AG04450 (cell line): ENCODE results near the gene HPS5. TPM values are rescaled to one million over a fixed set of nuclear protein-coding genes. Genes with fewer than 3 reads are reported as not detected.
"Not testable (repeated sequence)": the region's sequence is repeated elsewhere in the genome, so short reads cannot be mapped to it uniquely, and the experiment has no call there.

Experiments used
- CTCF ChIA-PET: fragments of 300-600, 350-600 bp; formaldehyde crosslinking; extraction: SDS; loops from one replicate; lab custom pipeline; 2022; ENCODE audit warnings: antibody characterized with exemption, inconsistent platforms; lab: Charles Lee
- POLR2A ChIA-PET: fragments of 350-600 bp; formaldehyde crosslinking; extraction: SDS; loops from one replicate; lab custom pipeline; 2021; ENCODE audit warnings: antibody characterized with exemption, inconsistent platforms; lab: Yijun Ruan, JAX
- DNase-seq: peaks from one replicate; pipeline ENCODE4 v3.0.0-alpha.2; 2011; ENCODE audit warnings: low read depth, low spot score
- H3K27ac ChIP-seq: one replicate; pipeline ENCODE4 v1.5.1; 2012; ENCODE audit warnings: low read depth, low read length, control low read depth
- H3K27me3 ChIP-seq: one replicate; pipeline ENCODE4 v1.6.0; 2012; ENCODE audit warnings: low read length; ENCODE audit not compliant: control insufficient read depth, insufficient read depth
- H3K4me3 ChIP-seq: 2 replicates; pipeline ENCODE4 v1.5.1; 2011; ENCODE audit warnings: mild to moderate bottlenecking, low read depth, low read length, control low read depth
- H3K9me3 ChIP-seq: 2 replicates; pipeline ENCODE4 v1.5.1; 2012; ENCODE audit warnings: low read length; ENCODE audit not compliant: control insufficient read depth, insufficient read depth
- polyA plus RNA-seq: library from polyadenylated mRNA; depleted of rRNA; stranded (reverse); fragments of >200 nt; gene quantifications from 2 replicates; pipeline ENCODE4 v1.2.3, GENCODE V29; 2011
- TF ChIP-seq, protein P1 (sequence below): IDR thresholded peaks from 2 replicates; pipeline ENCODE4 v1.5.1; 2011; ENCODE audit warnings: low read depth, low read length, control low read depth, inconsistent platforms

Gene HPS5
- polyA plus RNA-seq, 1 experiment: 14.9 TPM

DNA sequence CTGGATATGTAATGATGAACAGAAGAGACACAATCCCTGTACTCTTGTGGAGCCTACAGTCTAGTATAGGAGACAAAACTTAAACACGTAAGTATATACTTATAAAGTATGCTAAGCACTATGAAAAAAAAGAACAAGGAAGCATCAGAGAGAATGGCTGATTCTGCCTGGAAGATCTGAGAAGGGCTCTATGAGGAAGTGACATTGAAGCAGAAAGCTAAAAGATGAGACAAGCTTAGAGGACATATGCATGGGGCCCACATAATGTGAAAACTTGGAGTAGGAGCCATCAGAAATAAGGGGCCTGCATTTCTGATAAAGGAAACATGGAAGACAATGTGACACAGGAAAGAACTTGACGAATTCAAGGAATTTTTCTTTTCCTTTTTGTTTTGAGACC, 39.3 kb downstream of the HPS5 start:
- CTCF ChIA-PET: no interaction called here
- no peak for DNase-seq
- no peak overlapping the region for H3K4me3 ChIP-seq

DNA sequence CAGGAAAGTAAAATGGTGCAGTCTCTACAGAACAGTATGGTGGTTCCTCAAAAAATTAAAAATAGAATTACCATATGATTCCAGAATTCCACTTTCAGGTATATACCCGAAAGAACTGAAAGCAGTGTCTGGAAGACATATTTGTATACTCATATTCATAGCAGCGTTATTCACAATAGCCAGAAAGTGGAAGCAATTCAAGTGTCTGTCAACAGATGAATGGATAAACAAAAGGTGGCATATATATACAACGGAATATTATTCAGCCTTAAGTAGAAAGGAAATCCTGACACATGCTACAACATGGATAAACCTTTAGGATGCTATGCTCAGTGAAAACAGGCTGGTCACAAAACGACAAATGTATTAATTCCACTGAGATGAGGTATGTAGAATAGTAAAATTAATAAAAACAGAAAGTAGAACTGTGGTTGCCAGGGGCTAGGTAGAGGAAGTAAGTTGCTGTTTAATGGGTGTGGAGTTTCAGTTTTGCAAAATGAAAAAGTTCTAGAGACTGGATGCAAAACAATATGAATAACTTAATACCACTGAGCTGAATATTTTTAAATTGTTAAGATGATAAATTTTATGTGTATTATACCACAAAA, 41.4 kb downstream of the HPS5 start:
- DNase-seq: no peak
- POLR2A ChIA-PET: no interaction called here
- no peak overlapping the region for H3K4me3 ChIP-seq
- H3K9me3 ChIP-seq: peaks cover 5% of the 10 kb centered on the region; the same call in 1 of the 2 replicates
- no peak overlapping the region for H3K27ac ChIP-seq
- TF ChIP-seq, protein P1, sequence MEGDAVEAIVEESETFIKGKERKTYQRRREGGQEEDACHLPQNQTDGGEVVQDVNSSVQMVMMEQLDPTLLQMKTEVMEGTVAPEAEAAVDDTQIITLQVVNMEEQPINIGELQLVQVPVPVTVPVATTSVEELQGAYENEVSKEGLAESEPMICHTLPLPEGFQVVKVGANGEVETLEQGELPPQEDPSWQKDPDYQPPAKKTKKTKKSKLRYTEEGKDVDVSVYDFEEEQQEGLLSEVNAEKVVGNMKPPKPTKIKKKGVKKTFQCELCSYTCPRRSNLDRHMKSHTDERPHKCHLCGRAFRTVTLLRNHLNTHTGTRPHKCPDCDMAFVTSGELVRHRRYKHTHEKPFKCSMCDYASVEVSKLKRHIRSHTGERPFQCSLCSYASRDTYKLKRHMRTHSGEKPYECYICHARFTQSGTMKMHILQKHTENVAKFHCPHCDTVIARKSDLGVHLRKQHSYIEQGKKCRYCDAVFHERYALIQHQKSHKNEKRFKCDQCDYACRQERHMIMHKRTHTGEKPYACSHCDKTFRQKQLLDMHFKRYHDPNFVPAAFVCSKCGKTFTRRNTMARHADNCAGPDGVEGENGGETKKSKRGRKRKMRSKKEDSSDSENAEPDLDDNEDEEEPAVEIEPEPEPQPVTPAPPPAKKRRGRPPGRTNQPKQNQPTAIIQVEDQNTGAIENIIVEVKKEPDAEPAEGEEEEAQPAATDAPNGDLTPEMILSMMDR: no peak
- H3K27me3 ChIP-seq: no peaks in the 10 kb centered on the region
- CTCF ChIA-PET: interaction anchor here (0.6 to 0.8 kb wide), 4 partner anchors 21 to 872 kb away, joined by 3 to 4 read pairs (median 3); no protein-coding TSS in a partner anchor

More for the DNA sequence above, 39.3 kb downstream of the HPS5 start:
- POLR2A ChIA-PET: no interaction called here
- H3K9me3 ChIP-seq: no peaks in the 10 kb centered on the region
- no peaks in the 10 kb centered on the region for H3K27me3 ChIP-seq
- H3K27ac ChIP-seq: no peak overlapping the region
- TF ChIP-seq, protein P1: no peak

DNA sequence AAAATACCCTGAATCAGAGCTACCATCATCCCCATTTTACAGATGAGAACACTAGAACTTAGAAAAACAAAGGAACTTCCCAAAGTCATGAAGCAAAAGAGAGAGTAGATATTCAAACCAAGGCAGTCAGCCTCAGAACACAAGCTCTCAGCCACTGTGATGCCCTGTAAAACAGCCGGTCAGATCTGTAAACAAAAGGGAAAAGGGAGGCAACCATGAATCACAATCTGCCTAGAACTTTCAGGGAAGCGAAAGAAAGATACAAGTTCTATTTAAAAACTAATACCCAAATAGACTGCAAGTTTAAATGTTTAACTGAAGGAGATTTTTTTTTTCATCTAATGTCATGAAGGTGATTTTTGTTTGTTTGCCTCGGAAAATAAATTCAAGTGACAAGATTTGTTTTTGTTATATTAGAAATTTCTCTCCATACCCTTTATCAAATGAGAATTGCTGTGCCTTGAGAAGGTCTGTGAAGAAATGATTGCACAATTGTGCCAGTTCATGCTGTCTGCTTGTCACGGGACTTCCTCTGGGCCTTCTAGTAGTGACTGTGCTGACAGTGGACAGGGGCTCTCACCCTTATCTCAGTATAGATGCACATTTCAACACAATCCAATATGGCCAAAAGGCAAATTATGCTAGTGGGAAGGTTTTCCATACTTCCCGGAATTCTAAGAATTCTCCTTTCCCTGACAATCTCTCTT, 44.2 kb downstream of the HPS5 start:
- CTCF ChIA-PET: interaction anchor here (0.6 to 1.7 kb wide), 3 partner anchors 34 to 257 kb away, joined by 3 read pairs; no protein-coding TSS in a partner anchor
- DNase-seq: no peak
- H3K27ac ChIP-seq: no peak overlapping the region
- TF ChIP-seq, protein P1: no peak
- H3K4me3 ChIP-seq: no peak overlapping the region
- H3K9me3 ChIP-seq: peaks cover 5% of the 10 kb centered on the region; the same call in 1 of the 2 replicates
- POLR2A ChIA-PET: no interaction called here
- H3K27me3 ChIP-seq: no peaks in the 10 kb centered on the region

DNA sequence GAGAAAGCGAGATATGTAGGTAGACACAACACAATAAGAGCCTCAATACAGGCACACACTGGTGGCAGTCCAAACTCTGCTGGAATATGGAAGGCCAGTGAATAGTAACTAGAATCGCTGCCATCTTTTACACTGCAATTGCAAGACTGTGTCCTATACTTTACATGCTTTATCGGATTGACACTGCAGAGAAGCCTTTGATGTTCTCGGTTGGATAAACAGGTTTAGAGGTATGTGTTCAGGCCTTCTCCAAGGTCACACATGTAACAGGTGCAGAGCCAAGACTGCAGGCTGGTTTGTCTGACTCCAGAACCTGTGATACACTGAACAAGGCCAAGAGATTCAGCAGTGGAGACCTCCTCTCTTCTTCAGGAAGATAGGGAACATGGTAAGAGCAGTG, 50.7 kb downstream of the HPS5 start:
- Histone ChIP-seq H3K9me3 (peaks cover 3% of the 10 kb centered on the region; the same call in 1 of the 2 replicates), H3K27me3 (no peaks in the 10 kb centered on the region), H3K27ac (no peak overlapping the region), H3K4me3 (no peak overlapping the region)
- POLR2A ChIA-PET: no interaction called here
- DNase-seq: no peak
- TF ChIP-seq, protein P1: no peak
- CTCF ChIA-PET: no interaction called here

DNA sequence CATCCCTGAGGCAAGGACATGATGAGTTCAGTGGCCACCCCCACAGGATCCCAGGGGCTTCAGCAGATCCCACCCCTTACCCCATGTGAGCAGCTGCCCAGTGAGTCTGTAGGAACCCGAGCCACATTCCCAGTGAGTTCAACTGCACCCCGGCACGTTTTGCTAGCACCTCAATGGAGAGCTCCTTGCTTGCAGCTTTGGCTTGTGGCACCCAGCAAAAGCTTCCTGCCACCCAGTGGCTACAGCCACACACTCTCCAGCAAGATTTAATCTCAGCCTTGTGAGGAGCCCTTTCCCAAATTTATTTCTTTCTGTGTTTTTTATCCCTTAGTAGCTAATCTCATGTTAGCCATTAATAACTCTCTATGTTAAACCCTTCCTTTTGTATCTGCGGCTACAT, 51.8 kb downstream of the HPS5 start:
- ChIA-PET CTCF (no interaction called here), POLR2A (no interaction called here)
- Histone ChIP-seq H3K4me3 (no peak overlapping the region), H3K27ac (no peak overlapping the region), H3K9me3 (no peaks in the 10 kb centered on the region), H3K27me3 (peaks cover 4% of the 10 kb centered on the region)
- DNase-seq: no peak
- TF ChIP-seq, protein P1: no peak

DNA sequence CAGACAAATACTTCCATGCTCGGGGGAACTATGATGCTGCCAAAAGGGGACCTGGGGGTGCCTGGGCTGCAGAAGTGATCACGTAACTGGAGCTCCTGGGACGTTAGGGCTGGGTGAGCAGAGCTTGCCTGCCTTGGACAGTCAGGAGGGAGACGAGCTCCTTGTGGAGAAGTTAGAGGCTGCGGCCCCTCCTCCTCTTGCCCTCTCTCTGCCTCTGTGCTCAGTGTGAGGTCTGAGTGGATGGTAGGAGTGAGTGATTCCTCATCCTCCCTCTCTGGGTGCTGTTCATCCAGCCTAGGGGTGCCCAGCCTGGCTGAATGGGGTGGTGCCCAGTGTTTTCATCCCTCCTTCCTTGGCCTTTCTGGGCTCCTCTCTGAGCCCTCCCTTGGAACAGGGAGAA, 52.7 kb downstream of the HPS5 start:
- POLR2A ChIA-PET, H3K9me3 ChIP-seq, DNase-seq, H3K27ac ChIP-seq, H3K27me3 ChIP-seq, CTCF ChIA-PET, H3K4me3 ChIP-seq: not testable (repeated sequence)

DNA sequence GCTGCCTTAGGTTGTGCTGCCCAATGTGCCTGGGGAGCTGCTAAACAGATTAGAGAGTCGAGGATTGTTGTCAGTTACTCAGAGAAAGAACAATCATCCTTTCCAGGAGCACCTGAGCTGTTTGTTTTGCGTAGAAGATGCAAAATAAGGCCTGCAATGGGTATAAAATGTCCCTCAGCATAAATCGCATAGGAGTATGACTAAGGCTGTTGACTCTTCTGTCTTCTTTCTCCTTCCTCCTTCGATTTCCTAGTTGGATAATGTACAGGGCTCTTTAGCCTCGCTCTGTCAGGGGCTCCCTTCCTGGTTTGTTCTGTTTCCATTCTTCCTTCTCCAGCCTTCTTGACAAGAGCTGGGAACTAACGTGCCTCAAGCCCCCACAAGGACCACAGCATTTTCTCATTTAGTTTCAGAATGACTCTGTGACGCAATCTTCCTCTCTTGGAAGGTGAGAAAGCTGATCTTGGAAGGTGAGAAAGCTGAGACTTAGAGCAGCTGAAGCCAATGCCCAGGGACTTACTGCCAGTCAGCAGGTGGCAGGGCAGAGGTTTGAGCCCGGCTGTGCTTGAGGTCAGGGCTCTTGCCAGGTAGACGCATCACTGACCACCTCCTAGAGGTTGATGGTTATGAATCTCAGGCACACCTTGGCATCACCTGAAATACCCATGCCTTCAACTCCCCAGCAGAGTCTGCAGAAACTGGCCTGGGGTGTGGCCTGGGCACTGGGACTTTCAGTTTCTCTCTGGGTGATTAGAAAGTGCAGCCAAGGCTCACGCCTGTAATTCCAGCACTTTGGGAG, 54.4 kb downstream of the HPS5 start:
- POLR2A ChIA-PET, CTCF ChIA-PET, H3K27me3 ChIP-seq, H3K9me3 ChIP-seq, H3K4me3 ChIP-seq, DNase-seq, H3K27ac ChIP-seq: not testable (repeated sequence)
